ENCODE data around the gene CDH12.

CDH12 gene

GRCh38 chr5:22495016-22495720 lies 358.0 kb downstream of the CDH12 start:
- no peak for TF ChIP-seq CTCF (IDR thresholded peaks at IDR 0.05; ENCODE audit: insufficient read depth, missing control alignments)
- no peak for FAIRE-seq
- DNase-seq (ENCODE audit: insufficient read length, low spot score), result no peak

GRCh38 chr5:22488427-22488826 lies 364.7 kb downstream of the CDH12 start:
- TF ChIP-seq CTCF (IDR thresholded peaks at IDR 0.05; ENCODE audit: insufficient read depth, missing control alignments), result no peak
- DNase-seq (ENCODE audit: insufficient read length, low spot score), result no peak
- no peak for FAIRE-seq

- no peak for FAIRE-seq
- no peak for TF ChIP-seq CTCF (IDR thresholded peaks at IDR 0.05; ENCODE audit: insufficient read depth, missing control alignments)
- DNase-seq (ENCODE audit: insufficient read length, low spot score), result no peak
Measured at GRCh38 chr5:22480305-22480704, 372.8 kb downstream of the CDH12 start.

GRCh38 chr5:22473886-22474285 lies 379.3 kb downstream of the CDH12 start:
- DNase-seq (ENCODE audit: insufficient read length, low spot score), result no peak
- peak; percentile 29 for FAIRE-seq
- TF ChIP-seq CTCF (IDR thresholded peaks at IDR 0.05; ENCODE audit: insufficient read depth, missing control alignments), result no peak

GRCh38 chr5:22471154-22471553 lies 382.0 kb downstream of the CDH12 start:
- no peak for TF ChIP-seq CTCF (IDR thresholded peaks at IDR 0.05; ENCODE audit: insufficient read depth, missing control alignments)
- FAIRE-seq (no peak), DNase-seq (ENCODE audit: insufficient read length, low spot score) (no peak)

GRCh38 chr5:22470408-22470807 lies 382.7 kb downstream of the CDH12 start:
- DNase-seq (ENCODE audit: insufficient read length, low spot score) (no peak), FAIRE-seq (no peak)
- TF ChIP-seq CTCF (IDR thresholded peaks at IDR 0.05; ENCODE audit: insufficient read depth, missing control alignments), result no peak

- FAIRE-seq (no peak), DNase-seq (ENCODE audit: insufficient read length, low spot score) (no peak)
- TF ChIP-seq CTCF (IDR thresholded peaks at IDR 0.05; ENCODE audit: insufficient read depth, missing control alignments), result no peak
Measured at GRCh38 chr5:22465616-22466015, 387.5 kb downstream of the CDH12 start.

All from D721Med (cell line).